Hepatocyte (in vitro differentiated cells): ENCODE results near the gene IQCN. TPM values are rescaled to one million over a fixed set of nuclear protein-coding genes. Genes with fewer than 3 reads are reported as not detected.
A peak's percentile ranks its signal among the peaks of the same experiment; 100 is the strongest.

ENCODE experiments used
- DNase-seq: peaks from one replicate; pipeline ENCODE4 v3.0.0-alpha.2; 2016; ENCODE audit warnings: low spot score
- H2AFZ ChIP-seq: fragments of 200-600 bp; sonication (generic); 2 replicates; pipeline ENCODE4 v1.6.0; 2016; ENCODE audit warnings: antibody characterized with exemption, mild to moderate bottlenecking
- H3K27ac ChIP-seq: fragments of 200-600 bp; sonication (generic); 2 replicates; pipeline ENCODE4 v1.5.1; 2016; ENCODE audit warnings: mild to moderate bottlenecking
- H3K27me3 ChIP-seq: fragments of 200-600 bp; sonication (generic); 2 replicates; pipeline ENCODE4 v1.6.1; 2016
- H3K36me3 ChIP-seq: fragments of 200-600 bp; sonication (generic); replicated peaks from 2 replicates; pipeline ENCODE4 v1.5.1; 2016; ENCODE audit warnings: low read depth; ENCODE audit not compliant: insufficient read depth
- H3K4me1 ChIP-seq: fragments of 200-600 bp; sonication (generic); 2 replicates; pipeline ENCODE4 v1.5.1; 2016; ENCODE audit warnings: mild to moderate bottlenecking, moderate library complexity; ENCODE audit not compliant: insufficient read depth
- H3K4me2 ChIP-seq: fragments of 200-600 bp; sonication (generic); 2 replicates; pipeline ENCODE4 v1.6.0; 2016
- H3K4me3 ChIP-seq: fragments of 200-600 bp; sonication (generic); 2 replicates; pipeline ENCODE4 v1.5.1; 2016; ENCODE audit warnings: mild to moderate bottlenecking
- H3K79me2 ChIP-seq: fragments of 200-600 bp; sonication (generic); 2 replicates; pipeline ENCODE4 v1.6.0; 2017; ENCODE audit warnings: mild to moderate bottlenecking
- H3K9me2 ChIP-seq: fragments of 200-600 bp; sonication (generic); replicated peaks from 2 replicates; pipeline ENCODE4 v1.6.0; 2017; ENCODE audit warnings: mild to moderate bottlenecking; ENCODE audit not compliant: insufficient read depth
- H3K9me3 ChIP-seq: fragments of 200-600 bp; sonication (generic); 2 replicates; pipeline ENCODE4 v1.5.1; 2016; ENCODE audit warnings: low read depth, mild to moderate bottlenecking
- H4K20me1 ChIP-seq: fragments of 200-600 bp; sonication (generic); 2 replicates; pipeline ENCODE4 v1.6.0; 2016; ENCODE audit warnings: mild to moderate bottlenecking; ENCODE audit not compliant: insufficient read depth, poor library complexity, severe bottlenecking
- EZH2 ChIP-seq: fragments of 200-600 bp; sonication (generic); IDR thresholded peaks from 2 replicates; pipeline ENCODE4 v1.6.1; 2016; ENCODE audit warnings: antibody characterized with exemption, mild to moderate bottlenecking, borderline replicate concordance
- EZH2phosphoT487 ChIP-seq: fragments of 200-600 bp; sonication (generic); IDR thresholded peaks from one replicate; pipeline ENCODE4 v1.6.1; 2018; ENCODE audit warnings: antibody characterized with exemption, mild to moderate bottlenecking, low read depth, moderate library complexity; ENCODE audit not compliant: unreplicated experiment, severe bottlenecking
- WGBS: methylation state at CpG from one replicate; pipeline ENCODE4 v1.1.6; 2016; ENCODE audit warnings: low lambda C conversion rate; ENCODE audit errors: missing lambda C conversion rate; 5-methylcytosine and 5-hydroxymethylcytosine counted together
- polyA plus RNA-seq: library from polyadenylated mRNA; unstranded; fragments of >200 nt; fragmentation: Nextera tagmentation; extraction: Ambion mirVana; gene quantifications from 2 replicates; pipeline ENCODE4 v1.2.1, GENCODE V29; 2016
- total RNA-seq: library from RNA; depleted of rRNA; stranded (reverse); fragments of >200 nt; gene quantifications from 2 replicates; pipeline ENCODE4 v1.2.3, GENCODE V29; 2014
- TF ChIP-seq, protein P1 (sequence below): fragments of 200-600 bp; sonication (generic); IDR thresholded peaks from 2 replicates; pipeline ENCODE4 v1.5.1; 2016; ENCODE audit warnings: antibody characterized with exemption, mild to moderate bottlenecking; ENCODE audit not compliant: poor library complexity

The IQCN gene
- total and polyA plus RNA-seq, 2 experiments from 2014 or later: 1.5 to 3.7 TPM

- no peaks in the 10 kb centered on the region for H3K9me2 ChIP-seq
- H4K20me1 ChIP-seq: no peaks in the 10 kb centered on the region
- no peak overlapping the region for H3K4me3 ChIP-seq
- H3K9me3 ChIP-seq: no peaks in the 10 kb centered on the region
- no peak overlapping the region for H2AFZ ChIP-seq
- H3K79me2 ChIP-seq: no peaks in the 10 kb centered on the region
- DNase-seq: no peak
- no peaks in the 10 kb centered on the region for H3K36me3 ChIP-seq
- H3K27me3 ChIP-seq: peaks cover 12% of the 10 kb centered on the region
- no peak overlapping the region for H3K27ac ChIP-seq
- no peak overlapping the region for H3K4me2 ChIP-seq
- whole genome bisulfite sequencing: 92% methylated on average over 4 of the region's 4 CpGs
- peaks cover 5% of the 10 kb centered on the region for H3K4me1 ChIP-seq
- TF ChIP-seq EZH2phosphoT487 (no peak), EZH2 (no peak)
- TF ChIP-seq, protein P1, sequence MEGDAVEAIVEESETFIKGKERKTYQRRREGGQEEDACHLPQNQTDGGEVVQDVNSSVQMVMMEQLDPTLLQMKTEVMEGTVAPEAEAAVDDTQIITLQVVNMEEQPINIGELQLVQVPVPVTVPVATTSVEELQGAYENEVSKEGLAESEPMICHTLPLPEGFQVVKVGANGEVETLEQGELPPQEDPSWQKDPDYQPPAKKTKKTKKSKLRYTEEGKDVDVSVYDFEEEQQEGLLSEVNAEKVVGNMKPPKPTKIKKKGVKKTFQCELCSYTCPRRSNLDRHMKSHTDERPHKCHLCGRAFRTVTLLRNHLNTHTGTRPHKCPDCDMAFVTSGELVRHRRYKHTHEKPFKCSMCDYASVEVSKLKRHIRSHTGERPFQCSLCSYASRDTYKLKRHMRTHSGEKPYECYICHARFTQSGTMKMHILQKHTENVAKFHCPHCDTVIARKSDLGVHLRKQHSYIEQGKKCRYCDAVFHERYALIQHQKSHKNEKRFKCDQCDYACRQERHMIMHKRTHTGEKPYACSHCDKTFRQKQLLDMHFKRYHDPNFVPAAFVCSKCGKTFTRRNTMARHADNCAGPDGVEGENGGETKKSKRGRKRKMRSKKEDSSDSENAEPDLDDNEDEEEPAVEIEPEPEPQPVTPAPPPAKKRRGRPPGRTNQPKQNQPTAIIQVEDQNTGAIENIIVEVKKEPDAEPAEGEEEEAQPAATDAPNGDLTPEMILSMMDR: no peak
Measured at GRCh38 chr19:18229915-18230314, 44.3 kb downstream of the IQCN start.

GRCh38 chr19:18229474-18229873 lies 44.8 kb downstream of the IQCN start:
- Histone ChIP-seq H3K27me3 (peaks cover 12% of the 10 kb centered on the region), H2AFZ (no peak overlapping the region)

GRCh38 chr19:18227781-18228271 lies 46.4 kb downstream of the IQCN start:
- WGBS: 85% methylated on average over 6 of the region's 6 CpGs
- Histone ChIP-seq H3K4me3 (no peak overlapping the region), H3K79me2 (no peaks in the 10 kb centered on the region), H4K20me1 (no peaks in the 10 kb centered on the region), H3K4me2 (no peak overlapping the region), H3K4me1 (peaks cover 5% of the 10 kb centered on the region), H3K36me3 (no peaks in the 10 kb centered on the region), H3K9me3 (no peaks in the 10 kb centered on the region), H3K27me3 (peaks cover 12% of the 10 kb centered on the region), H3K27ac (no peak overlapping the region), H2AFZ (no peak overlapping the region), H3K9me2 (no peaks in the 10 kb centered on the region)
- TF ChIP-seq EZH2 (no peak), EZH2phosphoT487 (no peak)
- TF ChIP-seq, protein P1: no peak
- DNase-seq: no peak

More at GRCh38 chr19:18229474-18229873, 44.8 kb downstream of the IQCN start:
- TF ChIP-seq EZH2: no peak
- no peak for TF ChIP-seq EZH2phosphoT487
- TF ChIP-seq, protein P1: peak; percentile 24
- no peak overlapping the region for H3K4me2 ChIP-seq
- DNase-seq: no peak
- H3K79me2 ChIP-seq: no peaks in the 10 kb centered on the region
- no peak overlapping the region for H3K27ac ChIP-seq
- WGBS: 78% methylated on average over 5 of the region's 5 CpGs
- H3K4me3 ChIP-seq: no peak overlapping the region
- H3K36me3 ChIP-seq: no peaks in the 10 kb centered on the region
- H3K9me3 ChIP-seq: no peaks in the 10 kb centered on the region
- H4K20me1 ChIP-seq: no peaks in the 10 kb centered on the region
- H3K4me1 ChIP-seq: peaks cover 5% of the 10 kb centered on the region
- H3K9me2 ChIP-seq: no peaks in the 10 kb centered on the region
